Osteocyte (in vitro differentiated cells): ENCODE results near the gene DHH. TPM values are rescaled to one million over a fixed set of nuclear protein-coding genes. Genes with fewer than 3 reads are reported as not detected.
A peak's percentile ranks its signal among the peaks of the same experiment; 100 is the strongest.

ENCODE experiments used
- DNase-seq: peaks from one replicate; pipeline ENCODE4 v3.0.0; 2021; ENCODE audit warnings: mixed read lengths; ENCODE audit not compliant: unreplicated experiment; ENCODE audit errors: extremely low spot score
- H3K27ac Mint-ChIP-seq: one replicate; pipeline ENCODE4 v1.8.0; 2021; ENCODE audit warnings: mild to moderate bottlenecking, mixed read lengths; ENCODE audit not compliant: unreplicated experiment
- H3K27me3 Mint-ChIP-seq: one replicate; pipeline ENCODE4 v1.8.0; 2021; ENCODE audit warnings: mixed read lengths; ENCODE audit not compliant: unreplicated experiment
- H3K36me3 Mint-ChIP-seq: one replicate; pipeline ENCODE4 v1.8.0; 2021; ENCODE audit warnings: mixed read lengths; ENCODE audit not compliant: unreplicated experiment
- H3K4me1 Mint-ChIP-seq: one replicate; pipeline ENCODE4 v1.8.0; 2021; ENCODE audit warnings: mixed read lengths; ENCODE audit not compliant: unreplicated experiment
- H3K4me3 Mint-ChIP-seq: one replicate; pipeline ENCODE4 v1.8.0; 2021; ENCODE audit warnings: mild to moderate bottlenecking, moderate library complexity, mixed read lengths; ENCODE audit not compliant: unreplicated experiment
- H3K9me3 Mint-ChIP-seq: one replicate; pipeline ENCODE4 v1.8.0; 2021; ENCODE audit warnings: mixed read lengths; ENCODE audit not compliant: unreplicated experiment
- total RNA-seq: library from RNA; stranded (reverse); gene quantifications from 2 replicates; pipeline ENCODE4 v1.2.1, GENCODE V29; 2021
- TF ChIP-seq, protein P1 (sequence below): fragments of 200-600 bp; sonication (generic); IDR thresholded peaks from 2 replicates; pipeline ENCODE4 v1.5.0; 2021; ENCODE audit warnings: antibody characterized with exemption, mild to moderate bottlenecking, moderate library complexity

DHH gene
- total RNA-seq, 1 donor from 2014 or later, result 0.13 TPM

- DNase-seq, result no peak
- Mint-ChIP-seq H3K27ac (no peak overlapping the region), H3K36me3 (peaks cover 52% of the 10 kb centered on the region), H3K4me1 (peaks cover 6% of the 10 kb centered on the region), H3K27me3 (no peaks in the 10 kb centered on the region), H3K4me3 (no peak overlapping the region), H3K9me3 (no peaks in the 10 kb centered on the region)
- TF ChIP-seq, protein P1, sequence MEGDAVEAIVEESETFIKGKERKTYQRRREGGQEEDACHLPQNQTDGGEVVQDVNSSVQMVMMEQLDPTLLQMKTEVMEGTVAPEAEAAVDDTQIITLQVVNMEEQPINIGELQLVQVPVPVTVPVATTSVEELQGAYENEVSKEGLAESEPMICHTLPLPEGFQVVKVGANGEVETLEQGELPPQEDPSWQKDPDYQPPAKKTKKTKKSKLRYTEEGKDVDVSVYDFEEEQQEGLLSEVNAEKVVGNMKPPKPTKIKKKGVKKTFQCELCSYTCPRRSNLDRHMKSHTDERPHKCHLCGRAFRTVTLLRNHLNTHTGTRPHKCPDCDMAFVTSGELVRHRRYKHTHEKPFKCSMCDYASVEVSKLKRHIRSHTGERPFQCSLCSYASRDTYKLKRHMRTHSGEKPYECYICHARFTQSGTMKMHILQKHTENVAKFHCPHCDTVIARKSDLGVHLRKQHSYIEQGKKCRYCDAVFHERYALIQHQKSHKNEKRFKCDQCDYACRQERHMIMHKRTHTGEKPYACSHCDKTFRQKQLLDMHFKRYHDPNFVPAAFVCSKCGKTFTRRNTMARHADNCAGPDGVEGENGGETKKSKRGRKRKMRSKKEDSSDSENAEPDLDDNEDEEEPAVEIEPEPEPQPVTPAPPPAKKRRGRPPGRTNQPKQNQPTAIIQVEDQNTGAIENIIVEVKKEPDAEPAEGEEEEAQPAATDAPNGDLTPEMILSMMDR, result no peak
Observed at GRCh38 chr12:49044660-49045059, 49.9 kb downstream of the DHH start.

DNA sequence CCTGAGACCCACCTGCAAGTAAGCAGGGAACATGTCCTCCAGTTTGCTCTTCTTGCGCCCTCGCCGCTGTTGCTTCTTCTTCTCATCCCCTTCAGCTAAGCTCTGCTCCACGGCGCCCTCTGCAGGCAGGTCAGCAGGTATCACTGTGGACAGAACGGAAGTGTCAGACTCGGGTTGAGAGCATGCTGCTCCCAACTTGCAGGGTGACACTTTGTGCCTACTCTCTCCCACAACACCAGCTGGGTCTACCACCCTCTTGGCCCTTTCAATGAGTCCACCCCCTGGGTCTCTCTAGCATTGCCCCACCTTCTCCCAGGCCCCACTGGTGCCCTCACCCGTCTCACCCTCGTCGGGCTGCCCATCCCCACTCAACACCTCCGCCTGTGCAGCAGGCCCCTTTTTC lies 50.7 kb downstream of the DHH start:
- Mint-ChIP-seq H3K4me1 (no peaks in the 10 kb centered on the region), H3K27me3 (no peaks in the 10 kb centered on the region), H3K9me3 (no peaks in the 10 kb centered on the region), H3K36me3 (peaks cover 51% of the 10 kb centered on the region), H3K27ac (no peak overlapping the region), H3K4me3 (no peak overlapping the region)
- TF ChIP-seq, protein P1, result peak; percentile 66
- no peak for DNase-seq

- Mint-ChIP-seq H3K27me3 (no peaks in the 10 kb centered on the region), H3K4me3 (no peak overlapping the region), H3K27ac (no peak overlapping the region), H3K36me3 (peaks cover 48% of the 10 kb centered on the region), H3K4me1 (no peaks in the 10 kb centered on the region), H3K9me3 (no peaks in the 10 kb centered on the region)
- DNase-seq, result no peak
- TF ChIP-seq, protein P1, result no peak
Observed at GRCh38 chr12:49043241-49043640, 51.4 kb downstream of the DHH start.

DNA sequence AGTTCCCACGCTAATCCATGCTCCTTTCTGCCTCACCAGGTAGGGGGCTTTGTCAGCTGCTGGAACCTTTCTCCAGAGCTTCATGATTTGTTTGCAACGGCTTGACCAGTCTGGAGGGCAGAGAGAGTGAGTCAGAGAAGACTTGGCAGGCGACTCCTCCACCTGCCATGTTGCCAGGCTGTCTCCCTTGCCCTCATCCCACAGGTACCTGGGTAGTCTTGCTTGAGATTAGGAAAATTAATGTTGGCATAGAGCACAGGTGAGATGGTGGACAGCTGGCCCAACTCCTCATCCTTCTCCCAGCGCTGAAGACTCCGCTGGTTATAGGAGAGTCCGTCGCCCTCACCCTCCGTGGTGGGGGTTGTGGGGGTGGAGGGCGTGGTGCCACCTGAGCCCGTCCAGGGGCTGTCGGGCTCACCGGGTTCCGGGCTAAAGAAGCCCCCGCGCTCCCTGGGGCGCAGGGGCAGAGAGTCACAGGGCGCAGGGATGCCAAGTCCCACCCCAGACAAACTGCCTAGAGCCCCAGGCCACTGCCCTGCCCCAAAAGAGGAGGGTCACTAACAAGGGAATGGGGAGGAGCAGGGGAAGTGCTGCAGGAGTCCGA lies 52.6 kb downstream of the DHH start:
- peaks cover 42% of the 10 kb centered on the region for H3K36me3 Mint-ChIP-seq
- TF ChIP-seq, protein P1, result no peak
- DNase-seq, result no peak
- H3K27ac Mint-ChIP-seq, result no peak overlapping the region
- no peak overlapping the region for H3K4me3 Mint-ChIP-seq
- H3K4me1 Mint-ChIP-seq, result no peaks in the 10 kb centered on the region
- H3K9me3 Mint-ChIP-seq, result no peaks in the 10 kb centered on the region
- no peaks in the 10 kb centered on the region for H3K27me3 Mint-ChIP-seq

DNA sequence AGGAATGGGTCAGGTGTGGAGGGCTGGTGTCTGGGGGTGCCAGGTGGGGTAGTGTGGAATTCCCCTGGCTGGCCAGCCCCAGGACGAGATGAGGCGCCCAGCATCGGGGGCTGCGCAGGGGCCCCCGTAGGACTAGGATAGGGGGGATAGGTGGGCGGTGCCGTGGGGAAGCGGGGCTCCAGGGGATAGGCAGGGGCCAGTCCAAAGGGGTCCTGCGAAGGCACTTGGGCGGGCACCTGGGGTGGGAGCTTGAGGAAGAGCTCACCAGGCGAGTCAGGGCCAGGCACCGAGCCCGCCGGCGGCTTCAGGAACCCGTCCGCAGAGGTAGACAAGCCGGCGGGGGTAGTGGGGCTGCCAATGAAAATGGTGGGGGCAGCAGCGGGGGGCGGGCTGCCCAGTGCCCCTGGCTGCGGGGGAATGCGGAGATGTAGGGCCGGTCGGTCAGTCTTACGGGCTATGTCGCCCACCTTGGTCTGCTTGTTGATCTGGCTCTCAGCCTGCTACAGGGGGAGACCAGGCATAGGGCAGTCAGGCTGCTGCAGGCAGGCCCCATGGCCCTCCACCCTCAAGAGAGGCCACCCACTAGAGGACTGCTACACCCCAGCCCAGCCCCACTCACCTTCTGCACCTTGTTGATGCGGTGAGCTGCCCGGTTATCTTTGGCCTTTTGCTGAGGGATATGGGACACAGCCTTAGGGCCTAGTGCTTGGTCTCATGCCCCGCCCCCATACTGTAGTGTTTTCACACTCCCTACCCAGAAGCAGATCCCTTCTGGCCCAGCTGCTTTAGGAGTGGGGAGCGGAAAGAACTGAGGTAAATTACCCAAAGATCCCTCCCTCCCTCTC lies 53.3 kb downstream of the DHH start:
- Mint-ChIP-seq H3K4me3 (no peak overlapping the region), H3K4me1 (no peaks in the 10 kb centered on the region), H3K36me3 (peaks cover 45% of the 10 kb centered on the region), H3K27me3 (no peaks in the 10 kb centered on the region), H3K27ac (no peak overlapping the region), H3K9me3 (no peaks in the 10 kb centered on the region)
- DNase-seq, result no peak
- TF ChIP-seq, protein P1, result no peak
